Duodenal mucosa (tissue), 2 donors: Measurements from ENCODE around the gene PRICKLE1.

Source experiments
- H3K27ac ChIP-seq: one replicate; pipeline ENCODE4 v1.7.0; 2013; ENCODE audit warnings: low read depth, low read length
- H3K27me3 ChIP-seq, 2 donors: one replicate each; pipeline ENCODE4 v1.7.0; 2013; ENCODE audit warnings: low read length in 2 of 2, control low read depth in 1 of 2; ENCODE audit not compliant: insufficient read depth in 2 of 2, control insufficient read depth in 1 of 2
- H3K36me3 ChIP-seq, 2 donors: one replicate each; pipeline ENCODE4 v1.7.0; 2013; ENCODE audit warnings: low read length in 2 of 2, control low read depth in 1 of 2; ENCODE audit not compliant: insufficient read depth in 2 of 2, control insufficient read depth in 1 of 2
- H3K4me1 ChIP-seq, 2 donors: one replicate each; pipeline ENCODE4 v1.7.0; 2013; ENCODE audit warnings: low read length in 2 of 2, control low read depth in 1 of 2; ENCODE audit not compliant: insufficient read depth in 2 of 2, control insufficient read depth in 1 of 2
- H3K4me3 ChIP-seq, 2 donors: one replicate each; pipeline ENCODE4 v1.7.0; 2013; ENCODE audit warnings: low read length in 2 of 2, low read depth in 1 of 2
- H3K9ac ChIP-seq, 2 donors: one replicate each; pipeline ENCODE4 v1.7.0; 2013; ENCODE audit warnings: low read length in 2 of 2, low read depth in 1 of 2
- H3K9me3 ChIP-seq, 2 donors: one replicate each; pipeline ENCODE4 v1.7.0; 2013; ENCODE audit warnings: low read length in 2 of 2, control low read depth in 1 of 2; ENCODE audit not compliant: control insufficient read depth in 1 of 2

PRICKLE1 gene

GRCh38 chr12:42534184-42534838 lies 55.2 kb downstream of the PRICKLE1 start:
- Histone ChIP-seq H3K4me1 (no peaks in the 10 kb centered on the region), H3K27me3 (no peaks in the 10 kb centered on the region), H3K9me3 (no peaks in the 10 kb centered on the region)

GRCh38 chr12:42530284-42530683 lies 59.3 kb downstream of the PRICKLE1 start:
- H3K36me3 ChIP-seq: no peaks in the 10 kb centered on the region
- no peaks in the 10 kb centered on the region for H3K9me3 ChIP-seq
- no peaks in the 10 kb centered on the region for H3K4me1 ChIP-seq
- H3K4me3 ChIP-seq: no peak overlapping the region
- no peak overlapping the region for H3K9ac ChIP-seq
- no peak overlapping the region for H3K27ac ChIP-seq
- no peaks in the 10 kb centered on the region for H3K27me3 ChIP-seq

More at GRCh38 chr12:42534184-42534838, 55.2 kb downstream of the PRICKLE1 start:
- Histone ChIP-seq H3K27ac (no peak overlapping the region), H3K4me3 (no peak overlapping the region), H3K9ac (no peak overlapping the region), H3K36me3 (no peaks in the 10 kb centered on the region)

GRCh38 chr12:42525444-42525843 lies 64.1 kb downstream of the PRICKLE1 start:
- H3K9ac ChIP-seq: no peak overlapping the region
- no peaks in the 10 kb centered on the region for H3K36me3 ChIP-seq
- no peaks in the 10 kb centered on the region for H3K27me3 ChIP-seq
- H3K4me1 ChIP-seq: no peaks in the 10 kb centered on the region
- no peak overlapping the region for H3K4me3 ChIP-seq
- no peak overlapping the region for H3K27ac ChIP-seq
- no peaks in the 10 kb centered on the region for H3K9me3 ChIP-seq

- Histone ChIP-seq H3K36me3 (no peaks in the 10 kb centered on the region), H3K27ac (no peak overlapping the region), H3K4me3 (no peak overlapping the region), H3K4me1 (no peaks in the 10 kb centered on the region), H3K9ac (no peak overlapping the region), H3K9me3 (no peaks in the 10 kb centered on the region), H3K27me3 (no peaks in the 10 kb centered on the region)
Measured at GRCh38 chr12:42524716-42525115, 64.8 kb downstream of the PRICKLE1 start.

GRCh38 chr12:42516573-42516972 lies 73.0 kb downstream of the PRICKLE1 start:
- no peaks in the 10 kb centered on the region for H3K27me3 ChIP-seq
- no peaks in the 10 kb centered on the region for H3K36me3 ChIP-seq
- no peak overlapping the region for H3K27ac ChIP-seq
- no peak overlapping the region for H3K4me3 ChIP-seq
- H3K9ac ChIP-seq: no peak overlapping the region
- no peaks in the 10 kb centered on the region for H3K9me3 ChIP-seq
- H3K4me1 ChIP-seq: no peaks in the 10 kb centered on the region

GRCh38 chr12:42511656-42512055 lies 77.9 kb downstream of the PRICKLE1 start:
- H3K4me1 ChIP-seq: no peaks in the 10 kb centered on the region

GRCh38 chr12:42510823-42511222 lies 78.7 kb downstream of the PRICKLE1 start:
- Histone ChIP-seq H3K9ac (no peak overlapping the region), H3K36me3 (no peaks in the 10 kb centered on the region), H3K4me1 (no peaks in the 10 kb centered on the region), H3K9me3 (no peaks in the 10 kb centered on the region), H3K27me3 (peaks cover 0 to 3% of the 10 kb centered on the region in 2 donors), H3K4me3 (no peak overlapping the region), H3K27ac (no peak overlapping the region)

More at GRCh38 chr12:42511656-42512055, 77.9 kb downstream of the PRICKLE1 start:
- Histone ChIP-seq H3K4me3 (no peak overlapping the region), H3K36me3 (no peaks in the 10 kb centered on the region), H3K27ac (no peak overlapping the region), H3K27me3 (peaks cover 0 to 3% of the 10 kb centered on the region in 2 donors), H3K9ac (no peak overlapping the region), H3K9me3 (no peaks in the 10 kb centered on the region)

- Histone ChIP-seq H3K27ac (no peak overlapping the region), H3K4me1 (no peaks in the 10 kb centered on the region), H3K27me3 (peaks cover 0 to 3% of the 10 kb centered on the region in 2 donors), H3K36me3 (no peaks in the 10 kb centered on the region), H3K4me3 (no peak overlapping the region), H3K9me3 (no peaks in the 10 kb centered on the region), H3K9ac (no peak overlapping the region)
Measured at GRCh38 chr12:42508913-42509460, 80.6 kb downstream of the PRICKLE1 start.

GRCh38 chr12:42507565-42507964 lies 82.0 kb downstream of the PRICKLE1 start:
- H3K9ac ChIP-seq: no peak overlapping the region
- H3K4me1 ChIP-seq: no peaks in the 10 kb centered on the region
- H3K27me3 ChIP-seq: peaks cover 0 to 3% of the 10 kb centered on the region in 2 donors
- no peak overlapping the region for H3K27ac ChIP-seq
- no peak overlapping the region for H3K4me3 ChIP-seq
- no peaks in the 10 kb centered on the region for H3K36me3 ChIP-seq
- no peaks in the 10 kb centered on the region for H3K9me3 ChIP-seq

- no peak overlapping the region for H3K27ac ChIP-seq
- H3K36me3 ChIP-seq: no peaks in the 10 kb centered on the region
- H3K27me3 ChIP-seq: peaks cover 0 to 3% of the 10 kb centered on the region in 2 donors
- H3K4me3 ChIP-seq: no peak overlapping the region
- H3K9me3 ChIP-seq: no peaks in the 10 kb centered on the region
- no peaks in the 10 kb centered on the region for H3K4me1 ChIP-seq
- H3K9ac ChIP-seq: no peak overlapping the region
Measured at GRCh38 chr12:42507081-42507480, 82.5 kb downstream of the PRICKLE1 start.
